ENCODE data around the gene PIKFYVE.

PIKFYVE gene

GRCh38 chr2:208363485-208363884 lies 97.4 kb downstream of the PIKFYVE start:
- Histone ChIP-seq H3K36me3 (peaks cover 0 to 7% (median 0%) of the 10 kb centered on the region in 3 donors), H3K27ac (no peak overlapping the region), H3K4me3 (no peak overlapping the region), H3K4me1 (no peaks in the 10 kb centered on the region), H3K9me3 (peaks cover 0 to 7% (median 3%) of the 10 kb centered on the region in 3 donors), H3K27me3 (no peaks in the 10 kb centered on the region)
- TF ChIP-seq CTCF (IDR thresholded peaks at IDR 0.05) = no peak
- no peak for DNase-seq
- intact Hi-C loops (cut with DNase I; ENCODE audit: low total_unique reads) = no loop called here

- H3K36me3 ChIP-seq = no peaks in the 10 kb centered on the region
- no peaks in the 10 kb centered on the region for H3K27me3 ChIP-seq
- no peak for TF ChIP-seq CTCF (IDR thresholded peaks at IDR 0.05)
- no peaks in the 10 kb centered on the region for H3K4me1 ChIP-seq
- DNase-seq = no peak
- H3K27ac ChIP-seq = no peak overlapping the region
- H3K9me3 ChIP-seq = peaks cover 0 to 7% (median 3%) of the 10 kb centered on the region in 3 donors
- H3K4me3 ChIP-seq = no peak overlapping the region
- intact Hi-C loops (cut with DNase I; ENCODE audit: low total_unique reads) = no loop called here
Observed at GRCh38 chr2:208366215-208367127, 100.4 kb downstream of the PIKFYVE start.

- H3K27ac ChIP-seq = no peak overlapping the region
- intact Hi-C loops (cut with DNase I; ENCODE audit: low total_unique reads) = no loop called here
- H3K27me3 ChIP-seq = no peaks in the 10 kb centered on the region
- H3K4me3 ChIP-seq = no peak overlapping the region
- DNase-seq = no peak
- H3K4me1 ChIP-seq = no peaks in the 10 kb centered on the region
- no peaks in the 10 kb centered on the region for H3K36me3 ChIP-seq
- no peak for TF ChIP-seq CTCF (IDR thresholded peaks at IDR 0.05)
- H3K9me3 ChIP-seq = peaks cover 0 to 7% (median 3%) of the 10 kb centered on the region in 3 donors
Observed at GRCh38 chr2:208369091-208369490, 103.0 kb downstream of the PIKFYVE start.

DNA sequence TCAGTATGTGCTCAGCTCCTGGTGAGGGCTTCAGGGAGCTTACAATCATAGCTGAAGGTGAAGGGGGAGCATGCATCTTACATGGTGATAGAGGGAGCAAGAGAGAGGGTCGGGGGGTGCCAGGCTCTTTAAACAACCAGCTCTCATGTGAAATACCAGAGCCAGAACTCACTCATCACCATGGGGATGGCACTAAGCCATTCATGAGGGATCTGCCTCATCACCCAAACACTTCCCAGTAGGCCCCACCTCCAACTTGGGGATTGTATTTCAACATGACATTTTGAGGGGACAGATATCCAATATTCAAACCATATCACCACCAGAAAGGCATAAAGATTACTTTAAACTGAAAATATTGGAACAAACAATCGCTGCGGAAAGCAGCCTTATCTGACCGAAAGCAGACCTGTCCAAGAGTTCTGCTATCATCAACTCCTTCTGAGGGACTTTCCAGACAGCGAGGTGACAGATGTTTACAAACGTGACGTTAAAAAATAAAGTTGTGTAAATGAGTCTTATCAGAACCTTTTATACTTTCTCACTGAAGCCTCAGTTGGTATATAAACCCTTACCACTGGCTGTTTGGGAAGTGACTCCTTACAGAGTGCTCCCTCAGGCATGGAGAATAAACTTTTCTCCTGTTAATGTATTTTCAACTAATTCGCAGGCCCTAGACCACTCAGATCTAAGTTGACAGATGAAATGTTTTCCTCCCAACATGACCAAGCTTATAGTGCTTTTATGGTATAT lies 105.0 kb downstream of the PIKFYVE start:
- Histone ChIP-seq H3K27me3 (peaks cover 0 to 4% of the 10 kb centered on the region in 2 donors), H3K4me1 (no peaks in the 10 kb centered on the region), H3K9me3 (no peaks in the 10 kb centered on the region), H3K4me3 (no peak overlapping the region), H3K36me3 (no peaks in the 10 kb centered on the region), H3K27ac (no peak overlapping the region)
- DNase-seq = no peak
- intact Hi-C loops (cut with DNase I; ENCODE audit: low total_unique reads) = no loop called here
- TF ChIP-seq CTCF (IDR thresholded peaks at IDR 0.05) = no peak

DNA sequence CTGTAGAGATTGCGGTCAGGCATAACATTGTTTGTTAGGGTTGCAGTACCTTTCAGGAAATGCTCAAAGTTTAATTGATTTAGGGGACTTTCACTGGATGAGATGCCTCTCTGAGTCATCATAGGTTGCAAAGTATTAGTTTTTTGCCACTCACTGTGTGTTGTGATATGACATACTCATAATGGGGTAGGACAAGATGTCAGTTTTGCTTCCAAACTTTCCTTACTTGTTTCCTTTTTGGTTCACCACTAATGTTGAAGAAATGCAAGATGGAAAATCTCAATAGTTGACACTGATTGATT lies 105.5 kb downstream of the PIKFYVE start:
- DNase-seq = no peak
- intact Hi-C loops (cut with DNase I; ENCODE audit: low total_unique reads) = no loop called here
- no peak for TF ChIP-seq CTCF (IDR thresholded peaks at IDR 0.05)
- Histone ChIP-seq H3K9me3 (no peaks in the 10 kb centered on the region), H3K27me3 (peaks cover 0 to 4% of the 10 kb centered on the region in 2 donors), H3K27ac (no peak overlapping the region), H3K4me1 (no peaks in the 10 kb centered on the region), H3K4me3 (no peak overlapping the region), H3K36me3 (no peaks in the 10 kb centered on the region)
